ENCODE results near the gene FBXO41. TPM values are rescaled to one million over a fixed set of nuclear protein-coding genes. Genes with fewer than 3 reads are reported as not detected.

Gene FBXO41
- total and polyA plus RNA-seq, 9 of the 15 experiments (the other 6 are each of a cell fraction or from before 2014, with no cell fraction given): 0.21 to 8.2 (median 3.5) TPM

- no peak for DNase-seq (ENCODE audit: extremely low read depth in 1 of 4, low spot score in 3 of 4)
- Histone ChIP-seq H3K36me3 (ENCODE audit: control insufficient read depth, insufficient read depth, low read length) (0 out of 3 replicates have a peak, but pooled peaks cover under 1% of the 10 kb centered on the region), H3K27ac (ENCODE audit: extremely low read depth, low read depth, low read length) (no peak overlapping the region), H3K79me2 (ENCODE audit: control insufficient read depth, insufficient read depth, low read length) (peaks cover 7% of the 10 kb centered on the region), H3K9ac (ENCODE audit: insufficient read depth in 1 of 2, low read depth in 2 of 2, low read length in 2 of 2) (no peak overlapping the region), H3K9me1 (ENCODE audit: control insufficient read depth, insufficient read depth, low read length) (no peaks in the 10 kb centered on the region), H3K27me3 (ENCODE audit: control insufficient read depth in 2 of 2, insufficient read depth in 2 of 2, low read length in 2 of 2) (no peaks in the 10 kb centered on the region), H4K20me1 (replicated peaks; ENCODE audit: control insufficient read depth, insufficient read depth, low read length) (peaks cover 3% of the 10 kb centered on the region; the same call in 1 of the 2 replicates), H3K4me2 (ENCODE audit: insufficient read depth, low read length) (no peak overlapping the region), H2AFZ (ENCODE audit: low read depth, low read length) (no peak overlapping the region), H3K4me1 (replicated peaks in 1 of 2; ENCODE audit: control insufficient read depth in 2 of 2, insufficient read depth in 2 of 2, low read length in 2 of 2) (peaks cover 3 to 23% of the 10 kb centered on the region in 2 experiments; a peak in 4 of 5 replicates), H3K9me3 (replicated peaks; ENCODE audit: control insufficient read depth, insufficient read depth, low read depth, low read length) (no peaks in the 10 kb centered on the region), H3K4me3 (no peak overlapping the region)
- in situ Hi-C loops (cut with MboI): no loop called here
- FAIRE-seq: no peak
- ChIA-PET POLR2A (interaction anchor here (0.8 kb wide), 1 partner anchor 8 kb away, joined by 3 read pairs; no protein-coding TSS in a partner anchor), CTCF (ENCODE audit: low intra/inter-chr PET ratio) (no interaction called here)
- whole genome bisulfite sequencing (ENCODE audit: insufficient coverage, low coverage, missing lambda C conversion rate): 38% methylated on average over 3 of the region's 3 CpGs
- ATAC-seq: no peak
- BruUV-seq (replicated peaks): no TSS peak
- intact Hi-C loops (cut with micrococcal nuclease): no loop called here
- no peak for TF ChIP-seq HDAC8 (tag; IDR thresholded peaks at IDR 0.05)
- no peak for TF ChIP-seq FOS (IDR thresholded peaks at IDR 0.05; ENCODE audit: extremely low read depth, insufficient read length)
- no peak for TF ChIP-seq SAP30 (IDR thresholded peaks at IDR 0.05; ENCODE audit: borderline replicate concordance, insufficient read depth, low read depth, low read length, poor library complexity, severe bottlenecking)
- peak; percentile 9; the same call in 1 of the 2 replicates for TF ChIP-seq RFX1 (IDR thresholded peaks at IDR 0.05)
- no peak for TF ChIP-seq KLF6 (CRISPR knock-in tag; IDR thresholded peaks at IDR 0.05; ENCODE audit: borderline replicate concordance)
Observed at GRCh38 chr2:73286134-73286655, 1.9 kb upstream of the FBXO41 start.
